ENCODE measurements around the gene TMEM163. TPM values are rescaled to one million over a fixed set of nuclear protein-coding genes. Genes with fewer than 3 reads are reported as not detected.

The TMEM163 gene
- not detected for total RNA-seq

GRCh38 chr2:134718817-134719814, at the start of gene TMEM163:
TSS of gene TMEM163 (minus strand) at chr2:134719000.
- H3K27me3 ChIP-seq, result peaks cover 0 to 76% of the 10 kb centered on the region in 2 donors
- WGBS, 2 donors, result 32 to 41% methylated on average over 15 to 22 of the region's 99 CpGs

GRCh38 chr2:134766583-134766982, 47.8 kb upstream of the TMEM163 start:
- Histone ChIP-seq H3K4me1 (no peaks in the 10 kb centered on the region), H3K27ac (no peak overlapping the region), H3K27me3 (no peaks in the 10 kb centered on the region), H3K9me3 (no peaks in the 10 kb centered on the region), H3K4me3 (no peak overlapping the region), H3K36me3 (no peaks in the 10 kb centered on the region)
- WGBS, 2 donors, result 89 to 92% methylated on average over 5 of the region's 5 CpGs
- TF ChIP-seq CTCF (IDR thresholded peaks at IDR 0.05) (no peak), POLR2A (IDR thresholded peaks at IDR 0.05) (no peak), EP300 (IDR thresholded peaks at IDR 0.05) (no peak)
- DNase-seq (ENCODE audit: low spot score in 2 of 2), result no peak

More at GRCh38 chr2:134718817-134719814, at the start of gene TMEM163:
- Histone ChIP-seq H3K9me3 (no peaks in the 10 kb centered on the region), H3K4me3 (peak within 1 kb of the TSS in 3 of 4 donors; percentile 10 to 47 (median 39)), H3K27ac (no peak within 1 kb of the TSS), H3K4me1 (peaks cover 0 to 19% (median 5%) of the 10 kb centered on the region in 4 donors), H3K36me3 (no peaks in the 10 kb centered on the region)
- no peak for DNase-seq (ENCODE audit: low spot score in 2 of 2)
- TF ChIP-seq EP300 (IDR thresholded peaks at IDR 0.05) (no peak), POLR2A (IDR thresholded peaks at IDR 0.05) (no peak), CTCF (IDR thresholded peaks at IDR 0.05) (no peak)

DNA sequence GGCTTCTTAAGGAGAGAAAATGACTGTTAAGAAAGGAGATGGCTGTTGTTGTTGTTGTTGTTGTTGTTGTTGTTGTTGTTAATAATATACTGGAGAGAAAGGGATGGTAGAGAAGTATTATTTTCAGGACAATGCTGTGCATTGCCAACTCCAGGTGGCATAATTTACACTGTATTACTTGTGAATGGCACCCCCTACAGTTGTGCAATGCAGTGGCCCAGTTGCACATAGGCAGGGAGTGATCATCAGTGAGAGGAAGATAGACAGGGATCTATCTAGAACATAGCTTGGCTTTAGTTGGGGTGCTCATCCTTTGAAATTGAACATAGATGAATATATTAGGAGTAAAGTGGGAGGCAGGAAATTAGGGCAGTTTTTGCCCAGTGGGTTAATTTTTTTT, 47.2 kb upstream of the TMEM163 start:
- Histone ChIP-seq H3K27ac (no peak overlapping the region), H3K4me1 (no peaks in the 10 kb centered on the region), H3K9me3 (no peaks in the 10 kb centered on the region), H3K27me3 (no peaks in the 10 kb centered on the region), H3K36me3 (no peaks in the 10 kb centered on the region), H3K4me3 (no peak overlapping the region)
- no peak for DNase-seq (ENCODE audit: low spot score in 2 of 2)
- TF ChIP-seq EP300 (IDR thresholded peaks at IDR 0.05) (no peak), POLR2A (IDR thresholded peaks at IDR 0.05) (no peak), CTCF (IDR thresholded peaks at IDR 0.05) (no peak)

GRCh38 chr2:134764164-134764563, 45.4 kb upstream of the TMEM163 start:
- no peaks in the 10 kb centered on the region for H3K36me3 ChIP-seq
- DNase-seq (ENCODE audit: low spot score in 2 of 2), result no peak

More at GRCh38 chr2:134764164-134764563, 45.4 kb upstream of the TMEM163 start:
- Histone ChIP-seq H3K4me3 (no peak overlapping the region), H3K9me3 (no peaks in the 10 kb centered on the region), H3K4me1 (no peaks in the 10 kb centered on the region), H3K27ac (no peak overlapping the region), H3K27me3 (no peaks in the 10 kb centered on the region)
- TF ChIP-seq EP300 (IDR thresholded peaks at IDR 0.05) (no peak), POLR2A (IDR thresholded peaks at IDR 0.05) (no peak), CTCF (IDR thresholded peaks at IDR 0.05) (no peak)
- WGBS, 2 donors, result 67 to 71% methylated on average over 1 of the region's 1 CpG
